ENCODE results near the gene STMN3.

DNA sequence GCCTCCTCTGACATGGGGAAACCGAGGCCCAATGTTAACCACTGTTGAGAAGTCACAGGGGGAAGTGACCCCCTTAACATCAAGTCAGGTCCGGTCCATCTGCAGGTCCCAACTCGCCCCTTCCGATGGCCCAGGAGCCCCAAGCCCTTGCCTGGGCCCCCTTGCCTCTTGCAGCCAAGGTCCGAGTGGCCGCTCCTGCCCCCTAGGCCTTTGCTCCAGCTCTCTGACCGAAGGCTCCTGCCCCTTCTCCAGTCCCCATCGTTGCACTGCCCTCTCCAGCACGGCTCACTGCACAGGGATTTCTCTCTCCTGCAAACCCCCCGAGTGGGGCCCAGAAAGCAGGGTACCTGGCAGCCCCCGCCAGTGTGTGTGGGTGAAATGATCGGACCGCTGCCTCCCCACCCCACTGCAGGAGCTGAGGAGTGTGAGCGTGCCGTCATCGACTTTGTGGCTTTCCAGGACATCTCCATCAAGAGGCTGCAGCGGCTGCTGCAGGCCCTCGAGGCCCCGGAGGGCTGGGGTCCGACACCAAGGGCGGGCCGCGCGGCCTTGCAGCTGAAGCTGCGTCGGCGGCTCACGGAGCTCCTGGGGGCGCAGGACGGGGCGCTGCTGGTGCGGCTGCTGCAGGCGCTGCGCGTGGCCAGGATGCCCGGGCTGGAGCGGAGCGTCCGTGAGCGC, 44.8 kb upstream of the STMN3 start:
- no peak for TF ChIP-seq YY1 (IDR thresholded peaks at IDR 0.05; ENCODE audit: low read depth, low read length)
- no peak for TF ChIP-seq EZH2 (IDR thresholded peaks at IDR 0.05; ENCODE audit: low read depth, low read length, severe bottlenecking)
- TF ChIP-seq, protein P1, sequence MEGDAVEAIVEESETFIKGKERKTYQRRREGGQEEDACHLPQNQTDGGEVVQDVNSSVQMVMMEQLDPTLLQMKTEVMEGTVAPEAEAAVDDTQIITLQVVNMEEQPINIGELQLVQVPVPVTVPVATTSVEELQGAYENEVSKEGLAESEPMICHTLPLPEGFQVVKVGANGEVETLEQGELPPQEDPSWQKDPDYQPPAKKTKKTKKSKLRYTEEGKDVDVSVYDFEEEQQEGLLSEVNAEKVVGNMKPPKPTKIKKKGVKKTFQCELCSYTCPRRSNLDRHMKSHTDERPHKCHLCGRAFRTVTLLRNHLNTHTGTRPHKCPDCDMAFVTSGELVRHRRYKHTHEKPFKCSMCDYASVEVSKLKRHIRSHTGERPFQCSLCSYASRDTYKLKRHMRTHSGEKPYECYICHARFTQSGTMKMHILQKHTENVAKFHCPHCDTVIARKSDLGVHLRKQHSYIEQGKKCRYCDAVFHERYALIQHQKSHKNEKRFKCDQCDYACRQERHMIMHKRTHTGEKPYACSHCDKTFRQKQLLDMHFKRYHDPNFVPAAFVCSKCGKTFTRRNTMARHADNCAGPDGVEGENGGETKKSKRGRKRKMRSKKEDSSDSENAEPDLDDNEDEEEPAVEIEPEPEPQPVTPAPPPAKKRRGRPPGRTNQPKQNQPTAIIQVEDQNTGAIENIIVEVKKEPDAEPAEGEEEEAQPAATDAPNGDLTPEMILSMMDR (IDR thresholded peaks at IDR 0.05; ENCODE audit: control extremely low read depth in 1 of 3, insufficient read depth in 1 of 3, low read depth in 1 of 3, low read length in 3 of 3) = no peak
- no peak for TF ChIP-seq NRF1 (IDR thresholded peaks at IDR 0.05; ENCODE audit: low read depth, low read length)

All from H1 (cell line).